HepG2 (cell line): ENCODE measurements around the gene ZNF526. TPM values are rescaled to one million over a fixed set of nuclear protein-coding genes. Genes with fewer than 3 reads are reported as not detected.

Experiments
- ATAC-seq: fragments of 200-7000 bp; cut with Tn5 transposase; 3 replicates; pipeline ENCODE4 v1.9.1; 2020; ENCODE audit warnings: mild to moderate bottlenecking, moderate library complexity
- BruUV-seq: library from RNA; stranded (reverse); fragments of 400-500 nt; replicated peaks from 2 replicates; lab custom pipeline; 2021; lab: Mats Ljungman, UMichigan
- CTCF ChIA-PET: fragments of 300-600 bp; formaldehyde crosslinking; extraction: SDS; loops from one replicate; lab custom pipeline; 2021; ENCODE audit warnings: low total read pairs, inconsistent platforms, low intra/inter-chr PET ratio; lab: Yijun Ruan, JAX
- POLR2A ChIA-PET: fragments of 350-600 bp; sonication (Branson Sonifier 250); formaldehyde crosslinking; loops from one replicate; lab custom pipeline; 2020; ENCODE audit warnings: antibody characterized with exemption, inconsistent platforms; lab: Yijun Ruan, JAX
- DNase-seq: peaks from one replicate; pipeline ENCODE4 v3.0.0-alpha.2; 2015; ENCODE audit warnings: low spot score
- FAIRE-seq: peaks from 3 replicates; lab custom pipeline; 2011; peaks lifted over from hg19 to GRCh38; lab: Jason Lieb, UNC
- H2AFZ ChIP-seq: one replicate; pipeline ENCODE4 v1.6.1; 2011; ENCODE audit warnings: low read length, inconsistent platforms
- H3K27ac ChIP-seq: fragments of 300-600 bp; 3 replicates; pipeline ENCODE4 v1.8.0; 2011; ENCODE audit warnings: mixed run types, mild to moderate bottlenecking, mixed read lengths, low read length, inconsistent platforms; ENCODE audit not compliant: insufficient read depth; ENCODE audit errors: extremely low read length
- H3K27me3 ChIP-seq, 2 experiments: fragments of 200-600 bp in 1 of 2; 2 replicates in 1 of 2; 3 replicates in 1 of 2; pipeline versions ENCODE4 v1.6.0 to v1.8.0; 2011; ENCODE audit warnings: low read length in 2 of 2, mild to moderate bottlenecking in 2 of 2, moderate library complexity in 2 of 2, inconsistent platforms in 1 of 2; ENCODE audit not compliant: insufficient read depth in 2 of 2, control insufficient read depth in 1 of 2
- H3K36me3 ChIP-seq, 2 experiments: fragments of 200-600 bp in 1 of 2; replicated peaks in 1 of 2; 2 replicates in 1 of 2; 3 replicates in 1 of 2; pipeline versions ENCODE4 v1.5.1 to v1.8.0; 2011; ENCODE audit warnings: low read length in 2 of 2, inconsistent platforms in 1 of 2; ENCODE audit not compliant: insufficient read depth in 2 of 2, control insufficient read depth in 1 of 2
- H3K4me1 ChIP-seq: 2 replicates; pipeline ENCODE4 v1.5.1; 2012; ENCODE audit warnings: low read length, inconsistent platforms; ENCODE audit not compliant: insufficient read depth
- H3K4me2 ChIP-seq: 2 replicates; pipeline ENCODE4 v1.6.0; 2011; ENCODE audit warnings: low read depth, low read length, inconsistent platforms
- H3K4me3 ChIP-seq, 3 experiments: fragments of 200-600 bp in 1 of 3; sonication (generic), shearing (Covaris generic) in 1 of 3; replicated peaks in 1 of 3; 2 replicates each; pipeline ENCODE4 v1.5.1; 2011 to 2016; ENCODE audit warnings: low read length in 3 of 3, inconsistent platforms in 2 of 3, low read depth in 2 of 3, mild to moderate bottlenecking in 2 of 3, control low read depth in 1 of 3, mixed read lengths in 1 of 3; ENCODE audit not compliant: insufficient read depth in 1 of 3
- H3K79me2 ChIP-seq: one replicate; pipeline ENCODE4 v1.6.1; 2011; ENCODE audit warnings: low read length, inconsistent platforms; ENCODE audit not compliant: insufficient read depth
- H3K9ac ChIP-seq: 2 replicates; pipeline ENCODE4 v1.6.0; 2011; ENCODE audit warnings: mild to moderate bottlenecking, low read depth, low read length, inconsistent platforms; ENCODE audit not compliant: insufficient read depth
- H3K9me3 ChIP-seq: 2 replicates; pipeline ENCODE4 v1.5.1; 2012; ENCODE audit warnings: mild to moderate bottlenecking, low read length
- H4K20me1 ChIP-seq: 2 replicates; pipeline ENCODE4 v1.6.0; 2011; ENCODE audit warnings: inconsistent platforms, mild to moderate bottlenecking, low read length, moderate library complexity; ENCODE audit not compliant: insufficient read depth
- CENPT ChIP-seq: sonication (generic); formaldehyde crosslinking; IDR thresholded peaks from 2 replicates; pipeline ENCODE4 v1.8.0; 2022; ENCODE audit warnings: low read depth, mild to moderate bottlenecking, moderate library complexity, missing genetic modification reagents
- EP300 ChIP-seq, 3 experiments: sonication (generic) in 1 of 3; formaldehyde crosslinking in 1 of 3; IDR thresholded peaks; 2 replicates each; pipeline versions ENCODE4 v1.5.1 to v1.6.1; 2011 to 2020; ENCODE audit warnings: low read depth in 2 of 3, low read length in 2 of 3, borderline replicate concordance in 1 of 3, improper control_type of control experiment in 1 of 3, mild to moderate bottlenecking in 1 of 3, missing genetic modification reagents in 1 of 3, moderate library complexity in 1 of 3
- FOSL2 ChIP-seq: sonication (generic); formaldehyde crosslinking; IDR thresholded peaks from 2 replicates; pipeline ENCODE4 v1.4.0; 2020; ENCODE audit warnings: missing genetic modification reagents
- HIVEP1 ChIP-seq: sonication (generic); formaldehyde crosslinking; IDR thresholded peaks from 2 replicates; pipeline ENCODE4 v1.4.0; 2020; ENCODE audit warnings: mild to moderate bottlenecking, missing genetic modification reagents
- MNT ChIP-seq: fragments of 450-650 bp; IDR thresholded peaks from 2 replicates; pipeline ENCODE4 v1.6.1; 2016
- PPARG ChIP-seq: conservative IDR thresholded peaks from 2 replicates; pipeline ENCODE4 v1.6.1; 2016; ENCODE audit warnings: missing biosample characterization, missing genetic modification reagents
- RXRB ChIP-seq: IDR thresholded peaks from 2 replicates; pipeline ENCODE4 v1.6.1; 2016; ENCODE audit warnings: borderline replicate concordance, missing genetic modification reagents, missing compliant biosample characterization
- ZBTB1 ChIP-seq: sonication (generic); formaldehyde crosslinking; IDR thresholded peaks from 2 replicates; pipeline ENCODE4 v1.4.0; 2020; ENCODE audit warnings: missing genetic modification reagents, borderline replicate concordance
- ZMAT3 ChIP-seq: sonication (generic); formaldehyde crosslinking; conservative IDR thresholded peaks from 2 replicates; pipeline ENCODE4 v1.7.0; 2021; ENCODE audit warnings: missing genetic modification reagents
- ZNF143 ChIP-seq: sonication (generic); formaldehyde crosslinking; IDR thresholded peaks from 2 replicates; pipeline ENCODE4 v1.4.0; 2020; ENCODE audit warnings: missing genetic modification reagents
- ZNF292 ChIP-seq: sonication (generic); formaldehyde crosslinking; IDR thresholded peaks from 2 replicates; pipeline ENCODE4 v1.8.1; 2022; ENCODE audit warnings: mild to moderate bottlenecking, low read depth, missing genetic modification reagents, borderline replicate concordance
- ZNF576 ChIP-seq: sonication (generic); formaldehyde crosslinking; IDR thresholded peaks from 2 replicates; pipeline ENCODE4 v1.4.0; 2020; ENCODE audit warnings: mild to moderate bottlenecking, missing genetic modification reagents
- ZNF670 ChIP-seq: sonication (generic); formaldehyde crosslinking; IDR thresholded peaks from 2 replicates; pipeline ENCODE4 v1.8.0; 2022; ENCODE audit warnings: mild to moderate bottlenecking, missing genetic modification reagents, borderline replicate concordance
- WGBS: methylation state at CpG from one replicate; pipeline ENCODE4 v1.1.6; 2017; ENCODE audit warnings: low lambda C conversion rate; 5-methylcytosine and 5-hydroxymethylcytosine counted together
- in situ Hi-C: cut with HindIII; loops from 2 replicates; pipeline ENCODE4 v1.10.0; 2017; ENCODE audit warnings: low pct_unique_long_range_greater_than_20kb; ENCODE audit not compliant: extremely low pct_ligation_motif_present
- intact Hi-C: fragments of 100-400 bp; cut with micrococcal nuclease; formaldehyde crosslinking; loops from one replicate; pipeline ENCODE4 v1.10.0; 2022; ENCODE audit not compliant: unreplicated experiment
- polyA plus RNA-seq, 8 experiments: library from polyadenylated mRNA; depleted of rRNA in 3 of 8; stranded (reverse) in 7 of 8; unstranded in 1 of 8; fragments of >200 nt; fragmentation: Illumina TruSeq in 4 of 8; extraction: Trizol in 4 of 8; gene quantifications; 2 replicates each; pipeline versions ENCODE4 v1.2.1 to v1.2.3, GENCODE V29; 2011 to 2016; ENCODE audit warnings: low read depth in 4 of 8, missing spikeins in 1 of 8, mixed read lengths in 1 of 8; ENCODE audit not compliant: insufficient read depth in 1 of 8
- total RNA-seq, 5 experiments: library from RNA; depleted of rRNA; stranded (reverse); fragments of >200 nt; fragmentation: Illumina TruSeq; extraction: Trizol; gene quantifications; 2 replicates each; pipeline ENCODE4 v1.2.3, GENCODE V29; 2016; ENCODE audit warnings: low read depth in 1 of 5

The ZNF526 gene
- total and polyA plus RNA-seq, 2 of the 13 experiments (the other 11 are each of a cell fraction or from before 2014, with no cell fraction given): 3.3 to 8.4 TPM

GRCh38 chr19:42191855-42192254 lies 28.3 kb upstream of the ZNF526 start:
- FAIRE-seq: no peak
- peaks cover 5 to 14% of the 10 kb centered on the region in 2 experiments; a peak in 3 of 5 replicates for H3K27me3 ChIP-seq
- H3K4me3 ChIP-seq: no peak overlapping the region
- H3K27ac ChIP-seq: no peak overlapping the region
- no peak for TF ChIP-seq ZNF143 (CRISPR knock-in tag)
- peak in 1 of 2 experiments; percentile 35; a peak in 1 of 4 replicates for TF ChIP-seq EP300 (IDR thresholded peaks at IDR 0.05; ENCODE audit: low read depth in 2 of 2, low read length in 2 of 2)
- no peak for TF ChIP-seq EP300 (CRISPR knock-in tag; IDR thresholded peaks at IDR 0.05; ENCODE audit: borderline replicate concordance)
- no peak for TF ChIP-seq HIVEP1
- no peak for TF ChIP-seq ZBTB1 (CRISPR knock-in tag)
- TF ChIP-seq ZNF670 (CRISPR knock-in tag): no peak
- TF ChIP-seq PPARG: peak; percentile 64; the same call in 1 of the 2 replicates
- no peak for TF ChIP-seq ZNF576
- 0 out of 2 replicates have a peak, but pooled peaks have one; percentile 35 for TF ChIP-seq FOSL2
- no peak for TF ChIP-seq ZMAT3 (CRISPR knock-in tag)
- TF ChIP-seq RXRB (CRISPR knock-in tag): peak; percentile 41; the same call in 1 of the 2 replicates
- TF ChIP-seq CENPT: no peak
- TF ChIP-seq ZNF292 (CRISPR knock-in tag): no peak
- 0 out of 2 replicates have a peak, but pooled peaks have one; percentile 3 for TF ChIP-seq MNT
- BruUV-seq: no TSS peak
- no peak overlapping the region for H2AFZ ChIP-seq
- peaks cover 4% of the 10 kb centered on the region; the same call in 1 of the 2 replicates for H3K9me3 ChIP-seq
- H3K79me2 ChIP-seq: no peaks in the 10 kb centered on the region
- in situ Hi-C loops: no loop called here
- no peak overlapping the region for H3K4me2 ChIP-seq
- no peak; the same call in 2 of the 3 replicates for ATAC-seq
- POLR2A ChIA-PET: interaction anchor here (1.2 kb wide), 1 partner anchor 25 kb away, joined by 3 read pairs; no protein-coding TSS in a partner anchor
- no peaks in the 10 kb centered on the region for H4K20me1 ChIP-seq
- peak; percentile 36 for DNase-seq
- 5% methylated on average over 3 of the region's 3 CpGs for WGBS
- H3K4me1 ChIP-seq: peaks cover 9% of the 10 kb centered on the region; the same call in 1 of the 2 replicates
- H3K9ac ChIP-seq: no peak overlapping the region
- H3K36me3 ChIP-seq: no peaks in the 10 kb centered on the region; a peak in 1 of 5 replicates
- CTCF ChIA-PET: no interaction called here
- intact Hi-C loops: no loop called here
